ENCODE data around the gene PSTK. TPM values are rescaled to one million over a fixed set of nuclear protein-coding genes. Genes with fewer than 3 reads are reported as not detected.
A peak's percentile ranks its signal among the peaks of the same experiment; 100 is the strongest.

PSTK gene
- total RNA-seq, 2 donors from 2014 or later, result 6.5 to 7.1 TPM

GRCh38 chr10:122998360-122998917 is 18.2 kb downstream of the PSTK start:
- ATAC-seq (replicated peaks in 1 of 2) (no peak), DNase-seq (no peak)
- Mint-ChIP-seq H3K27ac (peak overlapping the region; percentile 71), H3K36me3 (ENCODE audit: insufficient read depth in 2 of 2) (peaks cover 3 to 21% of the 10 kb centered on the region in 2 donors), H3K9me3 (no peaks in the 10 kb centered on the region), H3K4me1 (ENCODE audit: low read depth) (peaks cover 21% of the 10 kb centered on the region), H3K4me3 (no peak overlapping the region), H3K27me3 (ENCODE audit: low read depth) (no peaks in the 10 kb centered on the region)

GRCh38 chr10:122998934-122999333 is 18.7 kb downstream of the PSTK start:
- DNase-seq (no peak), ATAC-seq (replicated peaks in 1 of 2) (no peak)
- peaks cover 3 to 20% of the 10 kb centered on the region in 2 donors for H3K36me3 Mint-ChIP-seq (ENCODE audit: insufficient read depth in 2 of 2)
- H3K27me3 Mint-ChIP-seq (ENCODE audit: low read depth), result no peaks in the 10 kb centered on the region
- H3K4me1 Mint-ChIP-seq (ENCODE audit: low read depth), result peaks cover 21% of the 10 kb centered on the region
- peak overlapping the region; percentile 55 for H3K27ac Mint-ChIP-seq
- H3K9me3 Mint-ChIP-seq, result no peaks in the 10 kb centered on the region
- no peak overlapping the region for H3K4me3 Mint-ChIP-seq

GRCh38 chr10:122999347-122999746 is 19.1 kb downstream of the PSTK start:
- no peak for DNase-seq
- Mint-ChIP-seq H3K4me3 (no peak overlapping the region), H3K27ac (peak overlapping the region; percentile 55), H3K36me3 (ENCODE audit: insufficient read depth in 2 of 2) (peaks cover 3 to 18% of the 10 kb centered on the region in 2 donors), H3K9me3 (no peaks in the 10 kb centered on the region), H3K4me1 (ENCODE audit: low read depth) (peaks cover 21% of the 10 kb centered on the region), H3K27me3 (ENCODE audit: low read depth) (no peaks in the 10 kb centered on the region)
- ATAC-seq (replicated peaks in 1 of 2), result no peak

- no peaks in the 10 kb centered on the region for H3K27me3 Mint-ChIP-seq (ENCODE audit: low read depth)
Measured at GRCh38 chr10:123000155-123000554, 20.0 kb downstream of the PSTK start.

GRCh38 chr10:123001370-123001769 is 21.2 kb downstream of the PSTK start:
- Mint-ChIP-seq H3K4me3 (peak overlapping the region in 1 of 2 donors; percentile 21), H3K36me3 (ENCODE audit: insufficient read depth in 2 of 2) (peaks cover 3 to 10% of the 10 kb centered on the region in 2 donors), H3K9me3 (no peaks in the 10 kb centered on the region), H3K27me3 (ENCODE audit: low read depth) (no peaks in the 10 kb centered on the region), H3K27ac (peak overlapping the region; percentile 86), H3K4me1 (ENCODE audit: low read depth) (peaks cover 34% of the 10 kb centered on the region)
- DNase-seq (no peak), ATAC-seq (replicated peaks in 1 of 2) (no peak)

More at GRCh38 chr10:123000155-123000554, 20.0 kb downstream of the PSTK start:
- peak overlapping the region in 1 of 2 donors; percentile 5 for H3K4me3 Mint-ChIP-seq
- H3K9me3 Mint-ChIP-seq, result no peaks in the 10 kb centered on the region
- DNase-seq, result no peak
- H3K27ac Mint-ChIP-seq, result peak overlapping the region; percentile 55
- peaks cover 22% of the 10 kb centered on the region for H3K4me1 Mint-ChIP-seq (ENCODE audit: low read depth)
- peaks cover 3 to 16% of the 10 kb centered on the region in 2 donors for H3K36me3 Mint-ChIP-seq (ENCODE audit: insufficient read depth in 2 of 2)
- peak in 1 of 2 donors; percentile 62 for ATAC-seq (replicated peaks in 1 of 2)

GRCh38 chr10:123004298-123004697 is 24.1 kb downstream of the PSTK start:
- Mint-ChIP-seq H3K27ac (no peak overlapping the region), H3K4me1 (ENCODE audit: low read depth) (peaks cover 53% of the 10 kb centered on the region), H3K4me3 (no peak overlapping the region), H3K36me3 (ENCODE audit: insufficient read depth in 2 of 2) (peaks cover 9 to 15% of the 10 kb centered on the region in 2 donors), H3K9me3 (no peaks in the 10 kb centered on the region), H3K27me3 (ENCODE audit: low read depth) (no peaks in the 10 kb centered on the region)
- DNase-seq, result no peak
- ATAC-seq (replicated peaks in 1 of 2), result no peak

- Mint-ChIP-seq H3K27ac (peak overlapping the region; percentile 99), H3K9me3 (no peaks in the 10 kb centered on the region), H3K4me3 (peak overlapping the region; percentile 95 to 98), H3K4me1 (ENCODE audit: low read depth) (peaks cover 50% of the 10 kb centered on the region), H3K27me3 (ENCODE audit: low read depth) (no peaks in the 10 kb centered on the region), H3K36me3 (ENCODE audit: insufficient read depth in 2 of 2) (peaks cover 6 to 11% of the 10 kb centered on the region in 2 donors)
- peak; percentile 49 to 59 for ATAC-seq (replicated peaks in 1 of 2)
- DNase-seq, result peak; percentile 51 to 62
Measured at GRCh38 chr10:123007558-123008354, 27.6 kb downstream of the PSTK start.

- Mint-ChIP-seq H3K4me3 (peak within 1 kb of the TSS; percentile 95 to 98), H3K36me3 (ENCODE audit: insufficient read depth in 2 of 2) (peaks cover 6 to 11% of the 10 kb centered on the region in 2 donors), H3K27me3 (ENCODE audit: low read depth) (no peaks in the 10 kb centered on the region), H3K9me3 (no peaks in the 10 kb centered on the region), H3K27ac (peak within 1 kb of the TSS; percentile 99), H3K4me1 (ENCODE audit: low read depth) (peaks cover 50% of the 10 kb centered on the region)
- ATAC-seq (replicated peaks in 1 of 2) (peak; percentile 91 to 94), DNase-seq (peak; percentile 94 to 97)
Measured at GRCh38 chr10:123008355-123009104, 28.3 kb downstream of the PSTK start, which contains the start of the genes ACADSB and IKZF5. ACADSB (plus strand) TSS chr10:123009006; CDS start chr10:123009030, 24 bp downstream. IKZF5 (minus strand) TSS chr10:123008795; CDS start chr10:122998625, 10,170 bp downstream.

GRCh38 chr10:123009105-123009820 is 29.1 kb downstream of the PSTK start:
- H3K27me3 Mint-ChIP-seq (ENCODE audit: low read depth), result no peaks in the 10 kb centered on the region
- no peaks in the 10 kb centered on the region for H3K9me3 Mint-ChIP-seq
- H3K36me3 Mint-ChIP-seq (ENCODE audit: insufficient read depth in 2 of 2), result peaks cover 8 to 11% of the 10 kb centered on the region in 2 donors
- peak overlapping the region; percentile 99 for H3K27ac Mint-ChIP-seq
- peak; percentile 9 to 20 for DNase-seq
- no peak for ATAC-seq (replicated peaks in 1 of 2)
- peak overlapping the region; percentile 95 to 98 for H3K4me3 Mint-ChIP-seq
- peaks cover 50% of the 10 kb centered on the region for H3K4me1 Mint-ChIP-seq (ENCODE audit: low read depth)

GRCh38 chr10:123011987-123012386 is 31.8 kb downstream of the PSTK start:
- Mint-ChIP-seq H3K4me1 (ENCODE audit: low read depth) (peaks cover 34% of the 10 kb centered on the region), H3K27ac (no peak overlapping the region), H3K4me3 (no peak overlapping the region), H3K36me3 (ENCODE audit: insufficient read depth in 2 of 2) (peaks cover 8 to 11% of the 10 kb centered on the region in 2 donors), H3K9me3 (no peaks in the 10 kb centered on the region), H3K27me3 (ENCODE audit: low read depth) (no peaks in the 10 kb centered on the region)
- no peak for DNase-seq
- ATAC-seq (replicated peaks in 1 of 2), result no peak

GRCh38 chr10:123013456-123014419 is 33.5 kb downstream of the PSTK start:
- Mint-ChIP-seq H3K4me1 (ENCODE audit: low read depth) (peaks cover 24% of the 10 kb centered on the region), H3K9me3 (no peaks in the 10 kb centered on the region), H3K36me3 (ENCODE audit: insufficient read depth in 2 of 2) (peaks cover 2 to 4% of the 10 kb centered on the region in 2 donors), H3K27me3 (ENCODE audit: low read depth) (no peaks in the 10 kb centered on the region), H3K27ac (no peak overlapping the region), H3K4me3 (no peak overlapping the region)
- ATAC-seq (replicated peaks in 1 of 2) (no peak), DNase-seq (no peak)

Data from activated T-cell treated with anti-CD3 and anti-CD28 coated beads, Interleukin-2, amount 50 U/mL, for 72 hours (primary cell).